Measurements from ENCODE around the gene DNAJB6. TPM values are rescaled to one million over a fixed set of nuclear protein-coding genes. Genes with fewer than 3 reads are reported as not detected.

The DNAJB6 gene
- total and polyA plus RNA-seq, 2 experiments from 2014 or later, result 92.2 to 110 TPM

DNA sequence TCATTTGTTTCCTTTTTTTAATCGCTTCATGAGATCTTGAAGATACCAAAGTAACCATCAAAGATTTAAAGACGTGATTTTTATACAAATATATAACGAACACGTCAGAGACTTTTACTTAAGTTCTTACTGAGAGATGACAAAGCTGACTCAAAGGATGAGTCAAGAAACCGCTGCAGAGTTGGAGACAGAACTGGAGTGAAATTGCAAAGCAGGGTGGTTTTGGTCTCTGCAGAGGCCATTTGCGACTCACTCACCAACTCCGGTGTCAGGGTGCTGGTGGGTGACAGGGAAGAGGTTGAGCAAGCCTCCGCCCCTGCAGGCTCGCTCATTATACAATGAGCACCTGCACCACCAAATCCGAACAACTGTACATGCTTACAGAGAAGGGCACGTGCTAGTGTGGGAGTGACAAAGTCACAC, 75.2 kb downstream of the DNAJB6 start:
- Histone ChIP-seq H3K4me2 (no peak overlapping the region), H3K9me3 (ENCODE audit: low read depth) (no peaks in the 10 kb centered on the region), H3K4me1 (ENCODE audit: insufficient read depth) (no peaks in the 10 kb centered on the region), H3K9me2 (replicated peaks; ENCODE audit: insufficient read depth) (no peaks in the 10 kb centered on the region), H3K27me3 (no peaks in the 10 kb centered on the region), H3K4me3 (no peak overlapping the region), H4K20me1 (ENCODE audit: insufficient read depth, poor library complexity, severe bottlenecking) (no peaks in the 10 kb centered on the region), H3K27ac (no peak overlapping the region), H2AFZ (no peak overlapping the region), H3K36me3 (replicated peaks; ENCODE audit: insufficient read depth, low read depth) (no peaks in the 10 kb centered on the region), H3K79me2 (no peaks in the 10 kb centered on the region)
- DNase-seq (ENCODE audit: low spot score), result no peak
- no peak for TF ChIP-seq EZH2phosphoT487 (IDR thresholded peaks at IDR 0.05; ENCODE audit: low read depth, severe bottlenecking, unreplicated experiment)
- no peak for TF ChIP-seq EZH2 (IDR thresholded peaks at IDR 0.05; ENCODE audit: borderline replicate concordance)
- TF ChIP-seq, protein P1, sequence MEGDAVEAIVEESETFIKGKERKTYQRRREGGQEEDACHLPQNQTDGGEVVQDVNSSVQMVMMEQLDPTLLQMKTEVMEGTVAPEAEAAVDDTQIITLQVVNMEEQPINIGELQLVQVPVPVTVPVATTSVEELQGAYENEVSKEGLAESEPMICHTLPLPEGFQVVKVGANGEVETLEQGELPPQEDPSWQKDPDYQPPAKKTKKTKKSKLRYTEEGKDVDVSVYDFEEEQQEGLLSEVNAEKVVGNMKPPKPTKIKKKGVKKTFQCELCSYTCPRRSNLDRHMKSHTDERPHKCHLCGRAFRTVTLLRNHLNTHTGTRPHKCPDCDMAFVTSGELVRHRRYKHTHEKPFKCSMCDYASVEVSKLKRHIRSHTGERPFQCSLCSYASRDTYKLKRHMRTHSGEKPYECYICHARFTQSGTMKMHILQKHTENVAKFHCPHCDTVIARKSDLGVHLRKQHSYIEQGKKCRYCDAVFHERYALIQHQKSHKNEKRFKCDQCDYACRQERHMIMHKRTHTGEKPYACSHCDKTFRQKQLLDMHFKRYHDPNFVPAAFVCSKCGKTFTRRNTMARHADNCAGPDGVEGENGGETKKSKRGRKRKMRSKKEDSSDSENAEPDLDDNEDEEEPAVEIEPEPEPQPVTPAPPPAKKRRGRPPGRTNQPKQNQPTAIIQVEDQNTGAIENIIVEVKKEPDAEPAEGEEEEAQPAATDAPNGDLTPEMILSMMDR (IDR thresholded peaks at IDR 0.05; ENCODE audit: poor library complexity), result no peak
- 90% methylated on average over 11 of the region's 11 CpGs for WGBS (ENCODE audit: low lambda C conversion rate, missing lambda C conversion rate)

GRCh38 chr7:157412491-157413180, 75.8 kb downstream of the DNAJB6 start:
- Histone ChIP-seq H3K9me3 (ENCODE audit: low read depth) (no peaks in the 10 kb centered on the region), H3K4me3 (no peak overlapping the region), H3K9me2 (replicated peaks; ENCODE audit: insufficient read depth) (no peaks in the 10 kb centered on the region), H3K4me1 (ENCODE audit: insufficient read depth) (no peaks in the 10 kb centered on the region), H3K27ac (no peak overlapping the region), H4K20me1 (ENCODE audit: insufficient read depth, poor library complexity, severe bottlenecking) (no peaks in the 10 kb centered on the region), H3K4me2 (no peak overlapping the region), H3K36me3 (replicated peaks; ENCODE audit: insufficient read depth, low read depth) (no peaks in the 10 kb centered on the region), H3K79me2 (no peaks in the 10 kb centered on the region), H2AFZ (no peak overlapping the region), H3K27me3 (no peaks in the 10 kb centered on the region)
- 97% methylated on average over 26 of the region's 26 CpGs for WGBS (ENCODE audit: low lambda C conversion rate, missing lambda C conversion rate)
- DNase-seq (ENCODE audit: low spot score), result no peak
- TF ChIP-seq, protein P1 (IDR thresholded peaks at IDR 0.05; ENCODE audit: poor library complexity), result no peak
- TF ChIP-seq EZH2phosphoT487 (IDR thresholded peaks at IDR 0.05; ENCODE audit: low read depth, severe bottlenecking, unreplicated experiment), result no peak
- TF ChIP-seq EZH2 (IDR thresholded peaks at IDR 0.05; ENCODE audit: borderline replicate concordance), result no peak

GRCh38 chr7:157413881-157414701, 77.3 kb downstream of the DNAJB6 start:
- no peak for DNase-seq (ENCODE audit: low spot score)
- TF ChIP-seq EZH2 (IDR thresholded peaks at IDR 0.05; ENCODE audit: borderline replicate concordance) (no peak), EZH2phosphoT487 (IDR thresholded peaks at IDR 0.05; ENCODE audit: low read depth, severe bottlenecking, unreplicated experiment) (no peak)
- TF ChIP-seq, protein P1 (IDR thresholded peaks at IDR 0.05; ENCODE audit: poor library complexity), result no peak
- Histone ChIP-seq H3K79me2 (no peaks in the 10 kb centered on the region), H3K27ac (no peak overlapping the region), H3K9me3 (ENCODE audit: low read depth) (no peaks in the 10 kb centered on the region), H3K4me1 (ENCODE audit: insufficient read depth) (no peaks in the 10 kb centered on the region), H3K36me3 (replicated peaks; ENCODE audit: insufficient read depth, low read depth) (no peaks in the 10 kb centered on the region), H3K4me3 (no peak overlapping the region), H2AFZ (no peak overlapping the region), H3K27me3 (no peaks in the 10 kb centered on the region), H3K9me2 (replicated peaks; ENCODE audit: insufficient read depth) (no peaks in the 10 kb centered on the region), H3K4me2 (no peak overlapping the region), H4K20me1 (ENCODE audit: insufficient read depth, poor library complexity, severe bottlenecking) (no peaks in the 10 kb centered on the region)
- WGBS (ENCODE audit: low lambda C conversion rate, missing lambda C conversion rate), result 97% methylated on average over 42 of the region's 49 CpGs

All from hepatocyte (in vitro differentiated cells).